IMR-90 (cell line): Measurements from ENCODE around the gene COL5A1. TPM values are rescaled to one million over a fixed set of nuclear protein-coding genes. Genes with fewer than 3 reads are reported as not detected.
A peak's percentile ranks its signal among the peaks of the same experiment; 100 is the strongest.

Experiments
- ATAC-seq: fragments of 200-7000 bp; cut with Tn5 transposase; 2 replicates; pipeline ENCODE4 v1.9.1; 2020; ENCODE audit warnings: low read depth, mild to moderate bottlenecking, moderate library complexity
- BruUV-seq: library from RNA; stranded (reverse); fragments of 400-500 nt; replicated peaks from 2 replicates; lab custom pipeline; 2021; lab: Mats Ljungman, UMichigan
- CTCF ChIA-PET: fragments of 300-600 bp; formaldehyde crosslinking; extraction: SDS; loops from one replicate; lab custom pipeline; 2021; ENCODE audit warnings: antibody characterized with exemption; lab: Yijun Ruan, JAX
- POLR2A ChIA-PET: fragments of 300-600 bp; sonication (Branson Sonifier 250); formaldehyde crosslinking; loops from one replicate; lab custom pipeline; 2022; ENCODE audit warnings: antibody characterized with exemption; ENCODE audit not compliant: unreplicated experiment; lab: Charles Lee
- DNase-seq: peaks from one replicate; pipeline ENCODE4 v3.0.0; 2013
- H2AFZ ChIP-seq: replicated peaks from 2 replicates; pipeline ENCODE3; 2013; ENCODE audit warnings: low read length, mild to moderate bottlenecking; ENCODE audit not compliant: poor library complexity
- H2AK5ac ChIP-seq: 2 replicates; pipeline ENCODE4 v1.6.1; 2013; ENCODE audit warnings: low read depth, low read length, inconsistent platforms
- H2AK9ac ChIP-seq: replicated peaks from 2 replicates; pipeline ENCODE3; 2013; ENCODE audit warnings: mild to moderate bottlenecking, low read depth, low read length, moderate library complexity; ENCODE audit not compliant: poor library complexity
- H2BK120ac ChIP-seq: 2 replicates; pipeline ENCODE4 v1.6.1; 2013; ENCODE audit warnings: low read depth, low read length, inconsistent platforms
- H2BK15ac ChIP-seq: 3 replicates; pipeline ENCODE4 v1.6.1; 2013; ENCODE audit warnings: low read depth, low read length, inconsistent platforms
- H2BK20ac ChIP-seq: 2 replicates; pipeline ENCODE4 v1.6.1; 2013; ENCODE audit warnings: low read depth, mild to moderate bottlenecking, inconsistent platforms, low read length, moderate library complexity
- H2BK5ac ChIP-seq: 2 replicates; pipeline ENCODE4 v1.6.1; 2013; ENCODE audit warnings: mild to moderate bottlenecking, low read depth, low read length, inconsistent platforms; ENCODE audit not compliant: poor library complexity, severe bottlenecking
- H3K14ac ChIP-seq: replicated peaks from 2 replicates; pipeline ENCODE4 v1.6.1; 2013; ENCODE audit warnings: low read depth, low read length, inconsistent platforms
- H3K18ac ChIP-seq: 2 replicates; pipeline ENCODE4 v1.6.1; 2013; ENCODE audit warnings: low read depth, low read length, control low read depth
- H3K23ac ChIP-seq: 2 replicates; pipeline ENCODE4 v1.6.1; 2013; ENCODE audit warnings: low read depth, low read length, inconsistent platforms
- H3K27ac ChIP-seq: 2 replicates; pipeline ENCODE4 v1.5.1; 2013; ENCODE audit warnings: mild to moderate bottlenecking, control low read depth, low read length; ENCODE audit not compliant: insufficient read depth
- H3K27me3 ChIP-seq: 2 replicates; pipeline ENCODE4 v1.6.1; 2013; ENCODE audit warnings: low read length; ENCODE audit not compliant: control insufficient read depth, insufficient read depth
- H3K36me3 ChIP-seq: 2 replicates; pipeline ENCODE4 v1.6.1; 2013; ENCODE audit warnings: low read length, mixed read lengths; ENCODE audit not compliant: control insufficient read depth, insufficient read depth
- H3K4ac ChIP-seq: 2 replicates; pipeline ENCODE4 v1.6.1; 2013; ENCODE audit warnings: low read depth, low read length, inconsistent platforms
- H3K4me1 ChIP-seq: 2 replicates; pipeline ENCODE4 v1.6.1; 2013; ENCODE audit warnings: low read length, mixed read lengths; ENCODE audit not compliant: control insufficient read depth, insufficient read depth
- H3K4me2 ChIP-seq: 2 replicates; pipeline ENCODE4 v1.6.1; 2013; ENCODE audit warnings: low read depth, mild to moderate bottlenecking, control low read depth, low read length, moderate library complexity
- H3K4me3 ChIP-seq: 2 replicates; pipeline ENCODE4 v1.5.1; 2013; ENCODE audit warnings: low read depth, mild to moderate bottlenecking, control low read depth, low read length, moderate library complexity; ENCODE audit not compliant: insufficient read depth
- H3K56ac ChIP-seq: 2 replicates; pipeline ENCODE4 v1.6.1; 2013; ENCODE audit warnings: low read length, inconsistent platforms; ENCODE audit not compliant: insufficient read depth; ENCODE audit errors: extremely low read depth
- H3K79me1 ChIP-seq, 2 experiments: 2 replicates each; pipeline ENCODE4 v1.6.1; 2013; ENCODE audit warnings: low read length in 2 of 2, inconsistent platforms in 1 of 2, low read depth in 1 of 2
- H3K9ac ChIP-seq: 2 replicates; pipeline ENCODE4 v1.6.1; 2013; ENCODE audit warnings: low read depth, low read length, control low read depth
- H3K9me1 ChIP-seq: 2 replicates; pipeline ENCODE4 v1.6.1; 2013; ENCODE audit warnings: low read length, inconsistent platforms; ENCODE audit not compliant: insufficient read depth
- H3K9me3 ChIP-seq: 2 replicates; pipeline ENCODE4 v1.6.1; 2013; ENCODE audit warnings: low read length; ENCODE audit not compliant: control insufficient read depth, insufficient read depth
- H4K20me1 ChIP-seq: 2 replicates; pipeline ENCODE4 v1.6.1; 2013; ENCODE audit warnings: low read length, inconsistent platforms; ENCODE audit not compliant: insufficient read depth
- H4K5ac ChIP-seq: 2 replicates; pipeline ENCODE4 v1.6.1; 2013; ENCODE audit warnings: mild to moderate bottlenecking, low read depth, low read length, control low read depth
- H4K8ac ChIP-seq, 2 experiments: 2 replicates each; pipeline ENCODE4 v1.6.1; 2013; ENCODE audit warnings: low read depth in 2 of 2, low read length in 2 of 2, control low read depth in 1 of 2, inconsistent platforms in 1 of 2
- H4K91ac ChIP-seq: 2 replicates; pipeline ENCODE4 v1.6.1; 2013; ENCODE audit warnings: low read depth, low read length, inconsistent platforms; ENCODE audit not compliant: insufficient read depth
- CEBPB ChIP-seq: IDR thresholded peaks from 2 replicates; pipeline ENCODE4 v1.6.1; 2012; ENCODE audit warnings: low read depth, low read length, improper control_type of control experiment
- CHD1 ChIP-seq: IDR thresholded peaks from 2 replicates; pipeline ENCODE4 v1.6.1; 2012; ENCODE audit warnings: low read depth, low read length, improper control_type of control experiment
- FOS ChIP-seq: fragments of 150-350 bp; IDR thresholded peaks from 2 replicates; pipeline ENCODE4 v1.6.1; 2016; ENCODE audit warnings: low read depth, low read length
- MAFK ChIP-seq: IDR thresholded peaks from 2 replicates; pipeline ENCODE4 v1.6.1; 2012; ENCODE audit warnings: low read depth, low read length, improper control_type of control experiment
- NFE2L2 ChIP-seq: fragments of 150-350 bp; IDR thresholded peaks from 2 replicates; pipeline ENCODE4 v1.6.1; 2016; ENCODE audit warnings: low read depth, mild to moderate bottlenecking, low read length
- WGBS, 2 experiments: methylation state at CpG; one replicate each; pipeline versions ENCODE4 v1.1.5 to v1.1.7; 2013; ENCODE audit warnings: missing lambda C conversion rate in 2 of 2; ENCODE audit not compliant: insufficient read length in 1 of 2; ENCODE audit errors: extremely low coverage in 2 of 2; 5-methylcytosine and 5-hydroxymethylcytosine counted together
- dilution Hi-C: fragments of 300-500 bp; cut with HindIII; formaldehyde crosslinking; loops from one replicate; pipeline ENCODE4 v1.14.3; 2018; ENCODE audit warnings: low sequenced_read_pairs; ENCODE audit not compliant: unreplicated experiment
- in situ Hi-C: fragments of 300-500 bp; cut with MboI; formaldehyde crosslinking; loops from 3 replicates; pipeline ENCODE4 v1.14.3; 2019; ENCODE audit warnings: low sequenced_read_pairs, inconsistent platforms, mixed read lengths
- intact Hi-C: fragments of 100-400 bp; cut with micrococcal nuclease; formaldehyde crosslinking; loops from 2 replicates; pipeline ENCODE4 v1.10.0; 2022
- polyA plus RNA-seq, 3 experiments: library from polyadenylated mRNA; depleted of rRNA; stranded (reverse); fragments of >200 nt; gene quantifications; 2 replicates each; pipeline ENCODE4 v1.2.3, GENCODE V29; 2012; ENCODE audit warnings: low replicate concordance in 1 of 3
- total RNA-seq: library from RNA; depleted of rRNA; stranded (reverse); fragments of >200 nt; gene quantifications from 2 replicates; pipeline ENCODE4 v1.2.3, GENCODE V29; 2012
- TF ChIP-seq, protein P1 (sequence below): fragments of 150-350 bp; IDR thresholded peaks from 2 replicates; pipeline ENCODE4 v1.6.1; 2017; ENCODE audit warnings: mild to moderate bottlenecking, antibody characterized with exemption, low read length, low read depth

The COL5A1 gene
- total and polyA plus RNA-seq, 2 of the 4 experiments (the other 2 are of a cell fraction), result 19.2 to 173 TPM

DNA sequence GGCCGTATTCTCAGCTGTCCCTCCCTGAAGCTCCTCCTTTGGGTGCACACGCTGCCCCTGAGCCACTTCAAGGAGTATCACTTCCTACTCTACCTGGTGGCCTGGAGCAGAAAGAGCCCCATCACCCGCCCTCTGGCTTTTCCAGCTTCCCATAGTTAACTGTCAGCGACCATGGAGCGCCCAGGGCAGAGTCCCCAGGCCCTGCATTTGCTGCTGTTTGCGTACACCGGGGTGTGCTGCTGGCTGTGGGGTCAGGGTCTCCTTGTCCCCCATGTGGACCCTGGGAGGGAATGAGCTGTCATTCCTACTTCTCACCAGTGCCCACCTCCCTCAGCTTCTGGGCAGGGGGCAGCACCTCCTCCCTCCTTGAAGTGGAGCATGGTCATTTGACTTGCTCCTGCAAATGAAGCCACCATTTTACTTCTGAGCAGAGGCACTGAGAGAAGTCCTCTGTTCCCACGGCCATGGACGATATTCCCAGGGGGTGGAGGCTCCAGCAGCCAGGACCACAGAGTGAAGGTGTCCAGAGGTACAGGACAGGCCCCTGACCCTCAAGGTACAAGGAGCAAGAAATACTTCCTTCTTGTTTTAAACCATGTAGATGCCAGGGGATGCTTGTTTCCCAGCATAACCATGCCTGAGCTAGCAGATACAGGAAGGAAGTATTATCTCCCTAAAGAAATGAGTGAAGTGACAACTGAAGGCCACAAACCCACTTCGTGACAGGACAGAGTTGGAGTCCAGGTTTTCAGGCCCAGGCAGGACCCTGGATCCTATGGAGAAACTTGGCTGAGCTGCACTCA lies 40.6 kb upstream of the COL5A1 start (continued):
- TF ChIP-seq NFE2L2, result no peak
- TF ChIP-seq MAFK, result no peak

GRCh38 chr9:134601764-134602163 lies 39.8 kb upstream of the COL5A1 start:
- intact Hi-C loops, result loop anchor here (1.0 to 2.0 kb wide), 3 partner anchors 23 to 145 kb away; no protein-coding TSS in a partner anchor
- H4K20me1 ChIP-seq, result no peaks in the 10 kb centered on the region; the same call in 1 of the 2 replicates

More at GRCh38 chr9:134601764-134602163, 39.8 kb upstream of the COL5A1 start:
- H3K9me1 ChIP-seq, result peaks cover 14% of the 10 kb centered on the region
- peak overlapping the region; percentile 72; the same call in 1 of the 2 replicates for H3K56ac ChIP-seq
- H2BK120ac ChIP-seq, result peak overlapping the region; percentile 96
- peak overlapping the region; percentile 43 to 79 for H4K8ac ChIP-seq
- no peaks in the 10 kb centered on the region for H3K36me3 ChIP-seq
- peak overlapping the region; percentile 70 for H3K27ac ChIP-seq
- H2AFZ ChIP-seq, result peak overlapping the region; percentile 45
- H3K9ac ChIP-seq, result 0 out of 2 replicates have a peak overlapping the region, but pooled peaks have one; percentile 6
- H3K4me1 ChIP-seq, result peaks cover 15% of the 10 kb centered on the region
- no peak overlapping the region for H3K4me2 ChIP-seq
- in situ Hi-C loops (no loop called here), dilution Hi-C loops (no loop called here)
- H2BK20ac ChIP-seq, result peak overlapping the region; percentile 86
- whole genome bisulfite sequencing, 2 experiments, result 50% methylated on average over 5 of the region's 7 CpGs; no CpG with 5 or more reads in 1 of the 2 experiments
- CTCF ChIA-PET, result interaction anchor here (1.2 kb wide), 1 partner anchor 152 kb away, joined by 3 read pairs; no protein-coding TSS in a partner anchor
- peaks cover 2 to 8% of the 10 kb centered on the region in 2 experiments; a peak in 1 of 4 replicates for H3K79me1 ChIP-seq
- POLR2A ChIA-PET, result no interaction called here
- DNase-seq (peak; percentile 67), ATAC-seq (no peak)
- H3K27me3 ChIP-seq, result no peaks in the 10 kb centered on the region
- H3K9me3 ChIP-seq, result 0 out of 2 replicates have a peak, but pooled peaks cover 2% of the 10 kb centered on the region
- no peak overlapping the region for H3K4me3 ChIP-seq
- H3K18ac ChIP-seq, result peak overlapping the region; percentile 7
- BruUV-seq, result no TSS peak
- H4K91ac ChIP-seq, result peak overlapping the region; percentile 91
- H2AK9ac ChIP-seq, result peak overlapping the region; percentile 17
- H3K4ac ChIP-seq, result peak overlapping the region; percentile 89
- H2AK5ac ChIP-seq, result peak overlapping the region; percentile 80
- no peak for TF ChIP-seq FOS
- no peak for TF ChIP-seq CHD1
- TF ChIP-seq CEBPB, result no peak
- TF ChIP-seq, protein P1, sequence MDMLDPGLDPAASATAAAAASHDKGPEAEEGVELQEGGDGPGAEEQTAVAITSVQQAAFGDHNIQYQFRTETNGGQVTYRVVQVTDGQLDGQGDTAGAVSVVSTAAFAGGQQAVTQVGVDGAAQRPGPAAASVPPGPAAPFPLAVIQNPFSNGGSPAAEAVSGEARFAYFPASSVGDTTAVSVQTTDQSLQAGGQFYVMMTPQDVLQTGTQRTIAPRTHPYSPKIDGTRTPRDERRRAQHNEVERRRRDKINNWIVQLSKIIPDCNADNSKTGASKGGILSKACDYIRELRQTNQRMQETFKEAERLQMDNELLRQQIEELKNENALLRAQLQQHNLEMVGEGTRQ, result peak; percentile 80
- H3K23ac ChIP-seq, result peak overlapping the region; percentile 65
- H3K14ac ChIP-seq, result peak overlapping the region; percentile 84
- peak overlapping the region; percentile 77 for H2BK5ac ChIP-seq
- peak overlapping the region; percentile 9; the same call in 1 of the 2 replicates for H4K5ac ChIP-seq
- peak overlapping the region; percentile 77; the same call in 2 of the 3 replicates for H2BK15ac ChIP-seq
